A549 (cell line): ENCODE measurements around the gene INPP5A. TPM values are rescaled to one million over a fixed set of nuclear protein-coding genes. Genes with fewer than 3 reads are reported as not detected.

Source experiments
- ATAC-seq, 2 experiments: fragments of 200-7000 bp in 1 of 2; fragments of >200 bp in 1 of 2; cut with Nextera tagmentation in 1 of 2; cut with Tn5 transposase in 1 of 2; 3 replicates each; pipeline versions ENCODE4 v1.8.0 to v1.9.1; 2018 to 2020; ENCODE audit warnings: mild to moderate bottlenecking in 1 of 2, moderate library complexity in 1 of 2
- CTCF ChIA-PET: fragments of 300-600 bp; sonication (Branson Sonifier 250); formaldehyde crosslinking; extraction: SDS; loops from one replicate; lab custom pipeline; 2021; ENCODE audit warnings: antibody characterized with exemption, inconsistent platforms; lab: Yijun Ruan, JAX
- POLR2A ChIA-PET: fragments of 350-600 bp; formaldehyde crosslinking; extraction: SDS; loops from one replicate; lab custom pipeline; 2021; ENCODE audit warnings: antibody characterized with exemption, inconsistent platforms; lab: Yijun Ruan, JAX
- DNase-seq, 2 experiments: peaks; one replicate each; pipeline versions ENCODE4 v3.0.0 to v3.0.0-alpha.2; 2011 to 2016; ENCODE audit warnings: low read depth in 1 of 2, low spot score in 1 of 2
- FAIRE-seq: peaks from 2 replicates; lab custom pipeline; 2011; peaks lifted over from hg19 to GRCh38; lab: Jason Lieb, UNC
- H3K27ac ChIP-seq, 2 experiments: fragments of >200 bp; sonication (Bioruptor Twin); formaldehyde crosslinking; 3 replicates each; pipeline ENCODE4 v1.5.1; 2016 to 2017
- H3K4me1 ChIP-seq: fragments of >200 bp; sonication (Bioruptor Twin); formaldehyde crosslinking; 3 replicates; pipeline ENCODE4 v1.6.1; 2016
- H3K4me2 ChIP-seq: fragments of >200 bp; sonication (Bioruptor Twin); formaldehyde crosslinking; 3 replicates; pipeline ENCODE4 v1.6.1; 2016
- H3K4me3 ChIP-seq: fragments of >200 bp; sonication (Bioruptor Twin); formaldehyde crosslinking; 3 replicates; pipeline ENCODE4 v1.5.1; 2016
- H3K9me3 ChIP-seq: fragments of >200 bp; sonication (Bioruptor Twin); formaldehyde crosslinking; 3 replicates; pipeline ENCODE4 v1.6.1; 2016
- ATOH8 ChIP-seq: fragments of 250-450 bp; sonication (Bioruptor Pico); IDR thresholded peaks from 2 replicates; pipeline ENCODE4 v1.5.0; 2020; ENCODE audit warnings: low read depth, mild to moderate bottlenecking, moderate library complexity
- CEBPB ChIP-seq, 2 experiments: fragments of >200 bp in 1 of 2; sonication (Bioruptor Twin) in 1 of 2; formaldehyde crosslinking in 1 of 2; IDR thresholded peaks; 2 replicates each; pipeline ENCODE4 v1.6.1; 2012 to 2016
- CTCF ChIP-seq: fragments of >200 bp; sonication (Bioruptor Twin); formaldehyde crosslinking; IDR thresholded peaks from 3 replicates; pipeline ENCODE4 v1.5.1; 2016
- E2F6 ChIP-seq: IDR thresholded peaks from 2 replicates; pipeline ENCODE4 v1.6.1; 2012; ENCODE audit warnings: low read depth, borderline replicate concordance
- EHF ChIP-seq: fragments of 250-450 bp; sonication (Bioruptor Pico); IDR thresholded peaks from 2 replicates; pipeline ENCODE4 v1.5.0; 2020; ENCODE audit warnings: mild to moderate bottlenecking
- EHMT2 ChIP-seq: fragments of 200-600 bp; sonication (generic); IDR thresholded peaks from 2 replicates; pipeline ENCODE4 v1.6.1; 2016; ENCODE audit warnings: antibody characterized with exemption, low read depth, mild to moderate bottlenecking, moderate library complexity
- FOSB ChIP-seq: fragments of 250-450 bp; sonication (Bioruptor Pico); IDR thresholded peaks from 2 replicates; pipeline ENCODE4 v1.5.0; 2020; ENCODE audit warnings: mild to moderate bottlenecking, moderate library complexity
- FOXS1 ChIP-seq: fragments of 250-450 bp; sonication (Bioruptor Pico); IDR thresholded peaks from 2 replicates; pipeline ENCODE4 v1.5.0; 2020; ENCODE audit warnings: mild to moderate bottlenecking, moderate library complexity
- HES2 ChIP-seq: fragments of >200 bp; sonication (Bioruptor Twin); formaldehyde crosslinking; IDR thresholded peaks from 2 replicates; pipeline ENCODE4 v1.6.1; 2016
- HMGXB4 ChIP-seq: fragments of 250-450 bp; sonication (Bioruptor Pico); IDR thresholded peaks from 2 replicates; pipeline ENCODE4 v1.5.0; 2021; ENCODE audit warnings: mild to moderate bottlenecking, moderate library complexity, borderline replicate concordance
- HOXB13 ChIP-seq: fragments of 250-450 bp; sonication (Bioruptor Pico); IDR thresholded peaks from 2 replicates; pipeline ENCODE4 v1.5.0; 2020; ENCODE audit warnings: low read depth, mild to moderate bottlenecking, moderate library complexity
- KDM5A ChIP-seq: fragments of 200-600 bp; sonication (generic); IDR thresholded peaks from 2 replicates; pipeline ENCODE4 v1.6.1; 2016; ENCODE audit warnings: antibody characterized with exemption, mild to moderate bottlenecking
- NPAS2 ChIP-seq: fragments of 250-450 bp; sonication (Bioruptor Pico); IDR thresholded peaks from 2 replicates; pipeline ENCODE4 v1.8.0; 2022; ENCODE audit warnings: mild to moderate bottlenecking, moderate library complexity, borderline replicate concordance
- PHF8 ChIP-seq: fragments of 200-600 bp; sonication (generic); IDR thresholded peaks from 2 replicates; pipeline ENCODE4 v1.6.1; 2016; ENCODE audit warnings: low read depth, mild to moderate bottlenecking, antibody characterized with exemption, moderate library complexity, borderline replicate concordance
- POLR2A ChIP-seq: IDR thresholded peaks from 2 replicates; pipeline ENCODE4 v1.6.1; 2012; ENCODE audit warnings: mild to moderate bottlenecking, low read length
- RAD21 ChIP-seq, 2 experiments: fragments of >200 bp in 1 of 2; sonication (Bioruptor Twin) in 1 of 2; formaldehyde crosslinking in 1 of 2; IDR thresholded peaks in 1 of 2; conservative IDR thresholded peaks in 1 of 2; 2 replicates in 1 of 2; 3 replicates in 1 of 2; pipeline ENCODE4 v1.6.1; 2012 to 2018; ENCODE audit warnings: inconsistent platforms in 1 of 2
- SMC3 ChIP-seq: fragments of >200 bp; sonication (Bioruptor Twin); formaldehyde crosslinking; IDR thresholded peaks from 3 replicates; pipeline ENCODE4 v1.6.1; 2018; ENCODE audit warnings: inconsistent platforms
- TFCP2L1 ChIP-seq: fragments of 250-450 bp; sonication (Bioruptor Pico); IDR thresholded peaks from 2 replicates; pipeline ENCODE4 v1.5.0; 2021; ENCODE audit warnings: mild to moderate bottlenecking
- TP53 ChIP-seq: fragments of 250-450 bp; sonication (Bioruptor Pico); IDR thresholded peaks from 2 replicates; pipeline ENCODE4 v1.5.0; 2021; ENCODE audit warnings: mild to moderate bottlenecking, moderate library complexity
- ZNF302 ChIP-seq: fragments of 250-450 bp; sonication (Bioruptor Pico); IDR thresholded peaks from 2 replicates; pipeline ENCODE4 v1.9.0; 2021; ENCODE audit warnings: inconsistent platforms, mild to moderate bottlenecking, moderate library complexity
- ZSCAN20 ChIP-seq: fragments of 250-450 bp; sonication (Bioruptor Pico); IDR thresholded peaks from 2 replicates; pipeline ENCODE4 v1.8.0; 2022; ENCODE audit warnings: mild to moderate bottlenecking, moderate library complexity
- WGBS: methylation state at CpG from one replicate; pipeline ENCODE4 v1.1.6; 2017; ENCODE audit errors: missing lambda C conversion rate; 5-methylcytosine and 5-hydroxymethylcytosine counted together
- polyA plus RNA-seq, 4 experiments: library from polyadenylated mRNA; depleted of rRNA in 3 of 4; stranded (reverse); fragments of >200 nt; fragmentation: RNase III in 1 of 4; extraction: RNeasy Plus Mini Kit Qiagen cat#74134 plus additional on column Dnase treatment in 1 of 4; gene quantifications; 2 replicates in 3 of 4; 3 replicates in 1 of 4; pipeline ENCODE4 v1.2.3, GENCODE V29; 2011 to 2017

INPP5A gene
- polyA plus RNA-seq, 2 of the 4 experiments (the other 2 are of a cell fraction) = 13.7 to 15.1 TPM

- no peaks in the 10 kb centered on the region for H3K4me1 ChIP-seq
- ChIA-PET CTCF (interaction anchor here (2.5 kb wide), 1 partner anchor 8 kb away, joined by 7 read pairs; no protein-coding TSS in a partner anchor), POLR2A (no interaction called here)
- no peak overlapping the region for H3K4me2 ChIP-seq
- WGBS = 66% methylated on average over 12 of the region's 23 CpGs
- 0 out of 3 replicates have a peak, but pooled peaks cover 3% of the 10 kb centered on the region for H3K9me3 ChIP-seq
- H3K4me3 ChIP-seq = no peak overlapping the region
- ATAC-seq (no peak), FAIRE-seq (no peak), DNase-seq (no peak)
- H3K27ac ChIP-seq = no peak overlapping the region
- no peak for TF ChIP-seq EHMT2
- no peak for TF ChIP-seq EHF (CRISPR knock-in tag)
Observed at GRCh38 chr10:132804785-132805426, 267.3 kb downstream of the INPP5A start.

- Histone ChIP-seq H3K4me3 (no peak overlapping the region), H3K9me3 (0 out of 3 replicates have a peak, but pooled peaks cover 3% of the 10 kb centered on the region), H3K4me2 (no peak overlapping the region), H3K4me1 (no peaks in the 10 kb centered on the region), H3K27ac (no peak overlapping the region)
- 71% methylated on average over 17 of the region's 21 CpGs for WGBS
- no peak for DNase-seq
- ATAC-seq = no peak
- POLR2A ChIA-PET = no interaction called here
- FAIRE-seq = no peak
- TF ChIP-seq PHF8 (no peak), FOSB (CRISPR knock-in tag) (no peak), EHF (CRISPR knock-in tag) (no peak), CTCF (no peak), ATOH8 (CRISPR knock-in tag) (no peak), POLR2A (no peak), ZNF302 (no peak), FOXS1 (CRISPR knock-in tag) (no peak), ZSCAN20 (CRISPR knock-in tag) (no peak), RAD21 (conservative IDR thresholded peaks at IDR 0.05 in 1 of 2, IDR thresholded peaks at IDR 0.05 in 1 of 2) (no peak), HOXB13 (no peak), TP53 (CRISPR knock-in tag) (no peak), KDM5A (no peak), SMC3 (no peak), NPAS2 (no peak), HMGXB4 (CRISPR knock-in tag) (no peak), HES2 (no peak), CEBPB (IDR thresholded peaks at IDR 0.05) (no peak), E2F6 (no peak), TFCP2L1 (no peak)
- CTCF ChIA-PET = interaction anchor here (0.6 to 4.6 kb wide), 5 partner anchors 9 to 520 kb away, joined by 3 to 16 read pairs (median 3); partner anchors contain the start of gene CFAP46
Observed at GRCh38 chr10:132805599-132805998, 268.0 kb downstream of the INPP5A start.
